GM12878 (cell line): ENCODE data around the gene COL9A2. TPM values are rescaled to one million over a fixed set of nuclear protein-coding genes. Genes with fewer than 3 reads are reported as not detected.

Experiments
- ATAC-seq: fragments of 200-7000 bp; cut with Tn5 transposase; 3 replicates; pipeline ENCODE4 v1.9.1; 2020; ENCODE audit warnings: mild to moderate bottlenecking, moderate library complexity
- BruUV-seq: library from RNA; stranded (reverse); fragments of 400-500 nt; replicated peaks from 2 replicates; lab custom pipeline; 2021; lab: Mats Ljungman, UMichigan
- CTCF ChIA-PET: fragments of 300-600 bp; sonication (Branson Sonifier 250); formaldehyde crosslinking; extraction: SDS; loops from one replicate; lab custom pipeline; 2021; ENCODE audit warnings: inconsistent platforms; lab: Yijun Ruan, JAX
- POLR2A ChIA-PET: fragments of 350-600 bp; formaldehyde crosslinking; extraction: SDS; loops from one replicate; lab custom pipeline; 2021; ENCODE audit warnings: inconsistent platforms; lab: Charles Lee
- RAD21 ChIA-PET: fragments of 300-600 bp; sonication (Branson Sonifier 250); formaldehyde crosslinking; loops from one replicate; lab custom pipeline; 2023; ENCODE audit warnings: antibody characterized with exemption; ENCODE audit not compliant: unreplicated experiment; lab: Charles Lee
- SMC1A ChIA-PET: fragments of 300-600 bp; sonication (Branson Sonifier 250); formaldehyde crosslinking; loops from one replicate; lab custom pipeline; 2023; ENCODE audit not compliant: unreplicated experiment, uncharacterized antibody; lab: Charles Lee
- DNase-seq: peaks from one replicate; pipeline ENCODE4 v3.0.0-alpha.2; 2011; ENCODE audit warnings: low read depth, low spot score
- FAIRE-seq: peaks from 3 replicates; lab custom pipeline; 2011; peaks lifted over from hg19 to GRCh38; lab: Jason Lieb, UNC
- H2AFZ ChIP-seq: 2 replicates; pipeline ENCODE4 v1.6.0; 2011; ENCODE audit warnings: low read depth, low read length, control low read depth; ENCODE audit not compliant: control insufficient read depth
- H3K27ac ChIP-seq: 2 replicates; pipeline ENCODE4 v1.5.1; 2011; ENCODE audit warnings: control low read depth; ENCODE audit not compliant: control insufficient read depth, insufficient read depth
- H3K27me3 ChIP-seq, 2 experiments: replicated peaks in 1 of 2; 2 replicates each; pipeline versions ENCODE4 v1.6.0 to v1.6.1; 2011; ENCODE audit warnings: low read length in 1 of 2; ENCODE audit not compliant: control insufficient read depth in 2 of 2, insufficient read depth in 2 of 2
- H3K36me3 ChIP-seq, 2 experiments: 2 replicates each; pipeline ENCODE4 v1.5.1; 2011; ENCODE audit warnings: low read length in 1 of 2; ENCODE audit not compliant: control insufficient read depth in 2 of 2, insufficient read depth in 2 of 2
- H3K4me1 ChIP-seq: 2 replicates; pipeline ENCODE4 v1.6.1; 2011; ENCODE audit warnings: mild to moderate bottlenecking, low read length, moderate library complexity, mixed read lengths; ENCODE audit not compliant: control insufficient read depth, insufficient read depth
- H3K4me2 ChIP-seq: 2 replicates; pipeline ENCODE4 v1.6.0; 2011; ENCODE audit warnings: control low read depth; ENCODE audit not compliant: control insufficient read depth, insufficient read depth
- H3K4me3 ChIP-seq: fragments of 200-600 bp; sonication (generic); 2 replicates; pipeline ENCODE4 v1.5.1; 2016
- H3K79me2 ChIP-seq: 2 replicates; pipeline ENCODE4 v1.6.0; 2011; ENCODE audit warnings: low read length; ENCODE audit not compliant: control insufficient read depth, insufficient read depth
- H3K9ac ChIP-seq: 2 replicates; pipeline ENCODE4 v1.8.0; 2011; ENCODE audit warnings: low read length, control low read depth, mixed read lengths; ENCODE audit not compliant: control insufficient read depth, insufficient read depth
- H3K9me3 ChIP-seq: replicated peaks from 3 replicates; pipeline ENCODE4 v1.5.1; 2011; ENCODE audit warnings: mild to moderate bottlenecking, low read length; ENCODE audit not compliant: control insufficient read depth, insufficient read depth
- H4K20me1 ChIP-seq: 2 replicates; pipeline ENCODE4 v1.6.0; 2011; ENCODE audit not compliant: control insufficient read depth, insufficient read depth
- BACH1 ChIP-seq: fragments of 450-650 bp; IDR thresholded peaks from 2 replicates; pipeline ENCODE4 v1.6.1; 2017; ENCODE audit warnings: mild to moderate bottlenecking, borderline replicate concordance
- BCL11A ChIP-seq: IDR thresholded peaks from 2 replicates; pipeline ENCODE4 v1.6.1; 2011; ENCODE audit warnings: low read depth, low read length
- EED ChIP-seq: sonication (generic); IDR thresholded peaks from 2 replicates; pipeline ENCODE4 v1.6.1; 2016; ENCODE audit warnings: antibody characterized with exemption, low read depth
- KAT2A ChIP-seq: conservative IDR thresholded peaks from 2 replicates; pipeline ENCODE4 v1.6.1; 2011; ENCODE audit warnings: low read depth, low read length; ENCODE audit not compliant: control insufficient read depth
- RB1 ChIP-seq: fragments of 450-650 bp; formaldehyde crosslinking; IDR thresholded peaks from 2 replicates; pipeline ENCODE4 v1.6.1; 2017; ENCODE audit warnings: mild to moderate bottlenecking, borderline replicate concordance
- SRF ChIP-seq, 2 experiments: IDR thresholded peaks; 2 replicates each; pipeline ENCODE4 v1.6.1; 2011; ENCODE audit warnings: low read depth in 2 of 2, low read length in 2 of 2, mild to moderate bottlenecking in 1 of 2, moderate library complexity in 1 of 2
- WGBS: methylation state at CpG from one replicate; pipeline ENCODE4 v1.1.6; 2016; ENCODE audit warnings: low lambda C conversion rate; ENCODE audit not compliant: insufficient replicate concordance, insufficient coverage; ENCODE audit errors: missing lambda C conversion rate; 5-methylcytosine and 5-hydroxymethylcytosine counted together
- in situ Hi-C: fragments of 300-500 bp; cut with MboI; formaldehyde crosslinking; loops from 9 replicates; pipeline ENCODE4 v1.14.3; 2018; ENCODE audit warnings: mixed read lengths
- intact Hi-C: fragments of 100-400 bp; cut with micrococcal nuclease; formaldehyde crosslinking; loops from one replicate; pipeline ENCODE4 v1.14.2; 2022; ENCODE audit not compliant: unreplicated experiment
- polyA plus RNA-seq, 11 experiments: library from polyadenylated mRNA; depleted of rRNA in 4 of 11; unstranded in 6 of 11; stranded (reverse) in 5 of 11; fragments of >200 nt; fragmentation: Nextera tagmentation in 4 of 11; fragmentation: Illumina TruSeq in 1 of 11; extraction: Ambion mirVana in 4 of 11; extraction: Trizol in 1 of 11; gene quantifications; 1 replicate in 1 of 11; 2 replicates in 10 of 11; pipeline versions ENCODE4 v1.2.1 to v1.2.3, GENCODE V29; 2011 to 2016; ENCODE audit warnings: inconsistent platforms in 2 of 11, missing spikeins in 2 of 11, low read depth in 1 of 11
- total RNA-seq, 4 experiments: library from RNA; depleted of rRNA in 3 of 4; stranded (reverse); fragments of >200 nt in 3 of 4; fragmentation: Illumina TruSeq in 1 of 4; extraction: Trizol in 1 of 4; gene quantifications; 2 replicates each; pipeline versions ENCODE4 v1.2.1 to v1.2.3, GENCODE V29; 2013 to 2021
- TF ChIP-seq, protein P1 (sequence below): IDR thresholded peaks from 2 replicates; pipeline ENCODE4 v1.6.1; 2012; ENCODE audit warnings: mild to moderate bottlenecking, low read depth, low read length
- TF ChIP-seq, protein P2 (sequence below): fragments of 450-650 bp; IDR thresholded peaks from 2 replicates; pipeline ENCODE4 v1.6.1; 2016; ENCODE audit warnings: mild to moderate bottlenecking
- TF ChIP-seq, protein P3 (sequence below): fragments of 450-650 bp; IDR thresholded peaks from 2 replicates; pipeline ENCODE4 v1.6.1; 2014; ENCODE audit warnings: mild to moderate bottlenecking

COL9A2 gene
- total and polyA plus RNA-seq, 10 of the 15 experiments (the other 5 are each of a cell fraction or from before 2014, with no cell fraction given) = 3.1 to 63.3 (median 22.4) TPM

DNA sequence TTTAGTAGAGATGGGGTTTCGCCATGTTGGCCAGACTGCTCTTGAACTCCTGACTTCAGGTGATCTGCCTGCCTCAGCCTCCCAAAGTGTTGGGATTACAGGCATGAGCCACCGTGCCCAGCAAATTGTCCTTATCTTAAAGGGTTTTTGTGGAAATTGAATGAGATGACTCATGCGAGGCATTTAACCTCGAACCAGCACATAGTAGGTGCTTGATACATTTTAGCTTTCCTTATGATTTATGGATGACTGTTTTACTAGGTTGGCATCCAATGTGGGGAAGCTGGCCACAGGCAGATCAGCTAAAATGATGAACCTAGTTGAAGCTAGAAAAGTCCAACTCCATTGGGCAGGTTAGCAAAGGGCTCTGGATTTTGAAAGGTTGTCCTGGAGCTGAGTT lies 1.4 kb upstream of the COL9A2 start (continued):
- TF ChIP-seq, protein P1, sequence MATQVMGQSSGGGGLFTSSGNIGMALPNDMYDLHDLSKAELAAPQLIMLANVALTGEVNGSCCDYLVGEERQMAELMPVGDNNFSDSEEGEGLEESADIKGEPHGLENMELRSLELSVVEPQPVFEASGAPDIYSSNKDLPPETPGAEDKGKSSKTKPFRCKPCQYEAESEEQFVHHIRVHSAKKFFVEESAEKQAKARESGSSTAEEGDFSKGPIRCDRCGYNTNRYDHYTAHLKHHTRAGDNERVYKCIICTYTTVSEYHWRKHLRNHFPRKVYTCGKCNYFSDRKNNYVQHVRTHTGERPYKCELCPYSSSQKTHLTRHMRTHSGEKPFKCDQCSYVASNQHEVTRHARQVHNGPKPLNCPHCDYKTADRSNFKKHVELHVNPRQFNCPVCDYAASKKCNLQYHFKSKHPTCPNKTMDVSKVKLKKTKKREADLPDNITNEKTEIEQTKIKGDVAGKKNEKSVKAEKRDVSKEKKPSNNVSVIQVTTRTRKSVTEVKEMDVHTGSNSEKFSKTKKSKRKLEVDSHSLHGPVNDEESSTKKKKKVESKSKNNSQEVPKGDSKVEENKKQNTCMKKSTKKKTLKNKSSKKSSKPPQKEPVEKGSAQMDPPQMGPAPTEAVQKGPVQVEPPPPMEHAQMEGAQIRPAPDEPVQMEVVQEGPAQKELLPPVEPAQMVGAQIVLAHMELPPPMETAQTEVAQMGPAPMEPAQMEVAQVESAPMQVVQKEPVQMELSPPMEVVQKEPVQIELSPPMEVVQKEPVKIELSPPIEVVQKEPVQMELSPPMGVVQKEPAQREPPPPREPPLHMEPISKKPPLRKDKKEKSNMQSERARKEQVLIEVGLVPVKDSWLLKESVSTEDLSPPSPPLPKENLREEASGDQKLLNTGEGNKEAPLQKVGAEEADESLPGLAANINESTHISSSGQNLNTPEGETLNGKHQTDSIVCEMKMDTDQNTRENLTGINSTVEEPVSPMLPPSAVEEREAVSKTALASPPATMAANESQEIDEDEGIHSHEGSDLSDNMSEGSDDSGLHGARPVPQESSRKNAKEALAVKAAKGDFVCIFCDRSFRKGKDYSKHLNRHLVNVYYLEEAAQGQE = no peak
- TF ChIP-seq RB1 (no peak), EED (no peak), BACH1 (no peak)
- TF ChIP-seq, protein P2, sequence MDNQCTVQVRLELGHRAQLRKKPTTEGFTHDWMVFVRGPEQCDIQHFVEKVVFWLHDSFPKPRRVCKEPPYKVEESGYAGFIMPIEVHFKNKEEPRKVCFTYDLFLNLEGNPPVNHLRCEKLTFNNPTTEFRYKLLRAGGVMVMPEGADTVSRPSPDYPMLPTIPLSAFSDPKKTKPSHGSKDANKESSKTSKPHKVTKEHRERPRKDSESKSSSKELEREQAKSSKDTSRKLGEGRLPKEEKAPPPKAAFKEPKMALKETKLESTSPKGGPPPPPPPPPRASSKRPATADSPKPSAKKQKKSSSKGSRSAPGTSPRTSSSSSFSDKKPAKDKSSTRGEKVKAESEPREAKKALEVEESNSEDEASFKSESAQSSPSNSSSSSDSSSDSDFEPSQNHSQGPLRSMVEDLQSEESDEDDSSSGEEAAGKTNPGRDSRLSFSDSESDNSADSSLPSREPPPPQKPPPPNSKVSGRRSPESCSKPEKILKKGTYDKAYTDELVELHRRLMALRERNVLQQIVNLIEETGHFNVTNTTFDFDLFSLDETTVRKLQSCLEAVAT = no peak

DNA sequence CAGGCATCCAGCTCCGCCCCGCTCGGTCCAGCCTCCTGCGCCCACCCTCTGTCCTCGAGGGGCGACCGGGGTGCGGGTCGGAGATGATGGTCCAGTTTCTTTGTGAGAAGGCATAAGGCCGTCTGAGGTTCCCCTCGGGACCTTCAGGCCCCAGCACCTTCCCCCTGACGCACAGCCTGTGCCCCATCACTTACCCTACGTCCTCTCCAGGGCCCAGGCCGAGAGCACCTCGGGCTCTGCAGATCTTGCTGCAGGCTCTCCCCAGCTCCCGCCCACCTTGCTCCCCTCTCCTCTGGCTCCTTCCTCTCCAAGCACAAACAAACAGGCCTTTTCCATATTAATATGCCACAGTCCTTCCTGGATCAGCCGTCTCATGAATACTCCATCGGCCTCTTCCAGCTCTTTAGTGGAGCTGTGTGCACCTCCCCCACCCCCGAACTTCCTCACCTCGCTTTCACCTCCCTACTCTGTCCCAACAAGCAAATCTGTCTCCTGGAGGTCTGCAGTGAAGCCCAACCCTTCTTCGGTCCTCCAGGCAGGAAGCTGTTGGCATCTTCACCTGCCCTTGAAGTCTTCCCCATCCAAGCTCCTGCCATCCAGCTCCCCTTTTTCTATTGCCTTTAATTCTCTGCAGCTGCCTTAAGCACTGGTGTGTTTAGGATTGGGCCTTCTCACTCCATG lies 448 bp upstream of the COL9A2 start:
- Histone ChIP-seq H3K4me2 (peak overlapping the region; percentile 22; the same call in 1 of the 2 replicates), H3K4me1 (peaks cover 33% of the 10 kb centered on the region), H2AFZ (no peak overlapping the region), H4K20me1 (no peaks in the 10 kb centered on the region), H3K9ac (no peak overlapping the region), H3K27ac (no peak overlapping the region), H3K4me3 (no peak overlapping the region; the same call in 1 of the 2 replicates), H3K9me3 (no peaks in the 10 kb centered on the region), H3K27me3 (peaks cover 4 to 9% of the 10 kb centered on the region in 2 experiments; a peak in 3 of 4 replicates), H3K36me3 (no peaks in the 10 kb centered on the region), H3K79me2 (no peaks in the 10 kb centered on the region)
- DNase-seq (no peak), ATAC-seq (no peak), FAIRE-seq (no peak)
- ChIA-PET SMC1A (interaction anchor here (2.2 to 9.0 kb wide), 3 partner anchors 19 to 164 kb away, joined by 7 to 84 read pairs (median 81); no protein-coding TSS in a partner anchor), CTCF (interaction anchor here (1.2 to 10.0 kb wide), 7 partner anchors 20 to 173 kb away, joined by 3 to 170 read pairs (median 62); no protein-coding TSS in a partner anchor), RAD21 (interaction anchor here (1.0 to 6.0 kb wide), 4 partner anchors 20 to 165 kb away, joined by 3 to 75 read pairs (median 36); no protein-coding TSS in a partner anchor), POLR2A (interaction anchor here (0.6 to 1.6 kb wide), 3 partner anchors 60 to 155 kb away, joined by 3 to 5 read pairs (median 3); no protein-coding TSS in a partner anchor)
- WGBS = 28% methylated on average over 21 of the region's 21 CpGs
- intact Hi-C loops (no loop called here), in situ Hi-C loops (no loop called here)
- no TSS peak for BruUV-seq
- TF ChIP-seq KAT2A (no peak), BCL11A (no peak), SRF (IDR thresholded peaks at IDR 0.05; ENCODE audit: low read depth in 2 of 2, low read length in 2 of 2) (no peak)
- TF ChIP-seq, protein P3, sequence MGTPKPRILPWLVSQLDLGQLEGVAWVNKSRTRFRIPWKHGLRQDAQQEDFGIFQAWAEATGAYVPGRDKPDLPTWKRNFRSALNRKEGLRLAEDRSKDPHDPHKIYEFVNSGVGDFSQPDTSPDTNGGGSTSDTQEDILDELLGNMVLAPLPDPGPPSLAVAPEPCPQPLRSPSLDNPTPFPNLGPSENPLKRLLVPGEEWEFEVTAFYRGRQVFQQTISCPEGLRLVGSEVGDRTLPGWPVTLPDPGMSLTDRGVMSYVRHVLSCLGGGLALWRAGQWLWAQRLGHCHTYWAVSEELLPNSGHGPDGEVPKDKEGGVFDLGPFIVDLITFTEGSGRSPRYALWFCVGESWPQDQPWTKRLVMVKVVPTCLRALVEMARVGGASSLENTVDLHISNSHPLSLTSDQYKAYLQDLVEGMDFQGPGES = no peak
